ENCODE data around the gene ICOSLG.
"Not testable (repeated sequence)": the region's sequence is repeated elsewhere in the genome, so short reads cannot be mapped to it uniquely, and the experiment has no call there.

Gene ICOSLG

GRCh38 chr21:44199448-44199847 is 41.3 kb downstream of the ICOSLG start:
- no peak overlapping the region for H3K4me3 ChIP-seq (replicated peaks; ENCODE audit: low read depth, low read length)
- no peak for TF ChIP-seq CTCF (IDR thresholded peaks at IDR 0.05; ENCODE audit: insufficient read depth, low read length, poor library complexity, severe bottlenecking)
- H3K36me3 ChIP-seq (ENCODE audit: control insufficient read depth, insufficient read depth, low read length), result no peaks in the 10 kb centered on the region
- no peak for DNase-seq (ENCODE audit: extremely low read depth, insufficient read length)
- no peaks in the 10 kb centered on the region for H3K27me3 ChIP-seq (replicated peaks; ENCODE audit: control insufficient read depth, insufficient read depth, low read length)

DNA sequence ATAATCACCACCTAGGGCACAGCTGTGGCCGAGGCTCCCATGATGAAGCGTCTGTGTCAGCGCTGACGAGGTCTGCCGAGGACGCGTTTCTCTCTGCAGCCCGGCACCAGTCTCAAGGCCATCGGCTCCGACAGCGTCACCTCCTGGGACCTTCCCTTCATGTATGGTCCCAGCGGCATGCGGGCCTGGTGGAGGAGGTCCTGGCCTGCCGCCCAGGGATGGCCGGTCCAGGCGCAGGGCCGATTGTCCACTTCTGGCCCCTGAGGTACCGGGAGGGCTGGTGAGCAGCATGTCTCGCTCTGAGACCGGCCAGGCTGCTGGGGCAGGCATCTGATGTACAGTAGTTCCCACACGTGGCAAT is 43.6 kb downstream of the ICOSLG start:
- H3K27me3 ChIP-seq (replicated peaks; ENCODE audit: control insufficient read depth, insufficient read depth, low read length); H3K4me3 ChIP-seq (replicated peaks; ENCODE audit: low read depth, low read length); DNase-seq (ENCODE audit: extremely low read depth, insufficient read length); H3K36me3 ChIP-seq (ENCODE audit: control insufficient read depth, insufficient read depth, low read length): not testable (repeated sequence)

GRCh38 chr21:44196212-44197155 is 44.3 kb downstream of the ICOSLG start:
- not testable (repeated sequence) for H3K27me3 ChIP-seq (replicated peaks; ENCODE audit: control insufficient read depth, insufficient read depth, low read length); H3K36me3 ChIP-seq (ENCODE audit: control insufficient read depth, insufficient read depth, low read length); H3K4me3 ChIP-seq (replicated peaks; ENCODE audit: low read depth, low read length)
- DNase-seq (ENCODE audit: extremely low read depth, insufficient read length), result peak; percentile 80

GRCh38 chr21:44194888-44195287 is 45.9 kb downstream of the ICOSLG start:
- not testable (repeated sequence) for H3K4me3 ChIP-seq (replicated peaks; ENCODE audit: low read depth, low read length); H3K27me3 ChIP-seq (replicated peaks; ENCODE audit: control insufficient read depth, insufficient read depth, low read length); DNase-seq (ENCODE audit: extremely low read depth, insufficient read length)

GRCh38 chr21:44194451-44194850 is 46.3 kb downstream of the ICOSLG start:
- H3K27me3 ChIP-seq (replicated peaks; ENCODE audit: control insufficient read depth, insufficient read depth, low read length); H3K4me3 ChIP-seq (replicated peaks; ENCODE audit: low read depth, low read length); H3K36me3 ChIP-seq (ENCODE audit: control insufficient read depth, insufficient read depth, low read length); DNase-seq (ENCODE audit: extremely low read depth, insufficient read length): not testable (repeated sequence)

More at GRCh38 chr21:44194888-44195287, 45.9 kb downstream of the ICOSLG start:
- not testable (repeated sequence) for H3K36me3 ChIP-seq (ENCODE audit: control insufficient read depth, insufficient read depth, low read length)

- not testable (repeated sequence) for DNase-seq (ENCODE audit: extremely low read depth, insufficient read length); H3K27me3 ChIP-seq (replicated peaks; ENCODE audit: control insufficient read depth, insufficient read depth, low read length); H3K4me3 ChIP-seq (replicated peaks; ENCODE audit: low read depth, low read length); H3K36me3 ChIP-seq (ENCODE audit: control insufficient read depth, insufficient read depth, low read length)
These were observed 47.6 kb downstream of the ICOSLG start for GRCh38 chr21:44193108-44193507.

GRCh38 chr21:44190349-44191271 is 50.1 kb downstream of the ICOSLG start:
- H3K27me3 ChIP-seq (replicated peaks; ENCODE audit: control insufficient read depth, insufficient read depth, low read length); H3K36me3 ChIP-seq (ENCODE audit: control insufficient read depth, insufficient read depth, low read length); DNase-seq (ENCODE audit: extremely low read depth, insufficient read length); H3K4me3 ChIP-seq (replicated peaks; ENCODE audit: low read depth, low read length): not testable (repeated sequence)

DNA sequence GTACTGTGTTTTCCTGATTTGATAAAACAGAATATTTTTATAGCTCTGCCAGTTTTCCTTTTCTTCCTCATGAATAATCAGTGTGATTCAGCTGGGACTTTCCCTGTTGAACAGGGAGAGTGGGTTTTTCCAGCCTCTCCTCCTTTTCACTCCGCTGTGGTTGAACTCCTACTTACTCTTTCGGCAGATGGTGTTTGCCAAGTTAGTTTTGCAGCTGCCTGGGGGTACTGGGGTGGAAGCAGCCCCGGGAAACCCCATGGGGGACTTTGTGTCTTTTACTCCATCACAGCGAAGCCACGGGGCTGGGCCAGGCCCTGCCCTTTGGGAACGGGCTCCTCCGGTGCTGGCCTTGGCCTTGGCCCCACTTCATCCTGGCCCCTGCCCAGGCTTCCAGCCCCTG is 55.9 kb downstream of the ICOSLG start:
- H3K36me3 ChIP-seq (ENCODE audit: control insufficient read depth, insufficient read depth, low read length); DNase-seq (ENCODE audit: extremely low read depth, insufficient read length); H3K4me3 ChIP-seq (replicated peaks; ENCODE audit: low read depth, low read length); H3K27me3 ChIP-seq (replicated peaks; ENCODE audit: control insufficient read depth, insufficient read depth, low read length): not testable (repeated sequence)

GRCh38 chr21:44182202-44182601 is 58.5 kb downstream of the ICOSLG start:
- not testable (repeated sequence) for H3K4me3 ChIP-seq (replicated peaks; ENCODE audit: low read depth, low read length); DNase-seq (ENCODE audit: extremely low read depth, insufficient read length); H3K36me3 ChIP-seq (ENCODE audit: control insufficient read depth, insufficient read depth, low read length); H3K27me3 ChIP-seq (replicated peaks; ENCODE audit: control insufficient read depth, insufficient read depth, low read length)

DNA sequence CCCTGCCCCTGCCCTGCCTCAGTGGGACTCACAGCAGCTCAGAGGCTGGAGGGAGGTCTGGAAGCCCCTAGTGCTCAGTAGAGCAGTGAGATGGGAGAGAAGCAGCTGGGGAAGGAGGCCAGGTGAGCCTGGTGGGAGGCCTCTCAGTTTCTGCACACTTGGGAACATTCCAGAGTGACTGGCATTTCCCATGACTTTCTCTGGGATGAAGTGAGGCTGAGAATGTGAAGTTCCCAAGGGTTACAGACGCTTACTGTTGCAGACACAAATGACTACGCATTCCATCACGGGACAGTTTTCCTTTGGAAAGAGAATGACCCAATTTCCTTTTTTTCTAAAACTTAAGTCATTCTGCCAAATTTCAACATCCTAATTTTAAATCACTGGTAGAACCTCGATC is 59.2 kb downstream of the ICOSLG start:
- not testable (repeated sequence) for DNase-seq (ENCODE audit: extremely low read depth, insufficient read length); H3K4me3 ChIP-seq (replicated peaks; ENCODE audit: low read depth, low read length); H3K27me3 ChIP-seq (replicated peaks; ENCODE audit: control insufficient read depth, insufficient read depth, low read length); H3K36me3 ChIP-seq (ENCODE audit: control insufficient read depth, insufficient read depth, low read length)

- H3K36me3 ChIP-seq (ENCODE audit: control insufficient read depth, insufficient read depth, low read length); H3K4me3 ChIP-seq (replicated peaks; ENCODE audit: low read depth, low read length); H3K27me3 ChIP-seq (replicated peaks; ENCODE audit: control insufficient read depth, insufficient read depth, low read length); DNase-seq (ENCODE audit: extremely low read depth, insufficient read length): not testable (repeated sequence)
These were observed 64.6 kb downstream of the ICOSLG start for GRCh38 chr21:44176127-44176526.

DNA sequence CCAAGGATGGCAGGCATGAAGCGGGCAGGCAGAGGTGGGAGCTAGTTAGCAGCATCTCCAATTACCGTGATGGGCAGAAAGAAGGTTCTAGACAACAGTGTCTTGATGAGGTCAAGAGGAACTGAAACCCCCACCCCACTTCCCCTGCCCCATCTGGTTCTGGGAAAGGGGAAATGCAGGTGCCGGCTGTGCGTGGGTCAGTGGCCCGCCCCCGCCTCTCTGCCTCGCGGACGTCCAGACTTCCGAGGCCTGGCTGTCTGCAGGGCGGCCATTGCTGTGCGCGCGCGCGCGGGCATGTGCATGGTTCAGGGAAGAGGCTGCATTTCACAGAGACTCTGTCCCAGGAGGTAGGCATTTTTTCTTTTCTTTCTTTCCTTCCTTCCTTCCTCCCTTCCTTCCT is 65.6 kb downstream of the ICOSLG start:
- not testable (repeated sequence) for H3K27me3 ChIP-seq (replicated peaks; ENCODE audit: control insufficient read depth, insufficient read depth, low read length); H3K4me3 ChIP-seq (replicated peaks; ENCODE audit: low read depth, low read length); DNase-seq (ENCODE audit: extremely low read depth, insufficient read length); H3K36me3 ChIP-seq (ENCODE audit: control insufficient read depth, insufficient read depth, low read length)
